VCaP (cell line): ENCODE data around the gene ABTB2.

Experiments used
- H3K27ac ChIP-seq: fragments of 450-650 bp; 2 replicates; pipeline ENCODE4 v1.5.1; 2017
- TF ChIP-seq, protein P1 (sequence below): fragments of 450-650 bp; conservative IDR thresholded peaks from 2 replicates; pipeline ENCODE4 v1.5.1; 2017; ENCODE audit warnings: mild to moderate bottlenecking, moderate library complexity

The ABTB2 gene

DNA sequence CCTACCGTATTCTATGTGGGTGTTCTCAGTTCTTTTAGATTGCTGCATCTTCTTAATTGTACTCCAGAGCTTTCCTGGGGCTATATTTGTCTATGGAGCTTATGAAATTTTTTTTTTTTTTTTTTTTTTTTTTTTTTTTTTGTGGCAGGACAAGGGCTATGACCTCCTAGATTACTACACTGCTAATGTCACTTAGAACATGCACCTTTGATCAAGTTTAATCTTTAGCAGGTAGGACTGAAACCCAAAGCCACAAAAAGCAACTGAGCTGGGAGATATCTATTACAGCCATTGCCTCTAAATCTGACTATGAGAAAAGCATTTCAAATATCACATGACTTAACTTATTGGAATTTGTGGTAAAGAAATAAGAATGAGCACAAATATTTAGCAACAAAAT, 21.7 kb upstream of the ABTB2 start:
- H3K27ac ChIP-seq: no peak overlapping the region
- TF ChIP-seq, protein P1, sequence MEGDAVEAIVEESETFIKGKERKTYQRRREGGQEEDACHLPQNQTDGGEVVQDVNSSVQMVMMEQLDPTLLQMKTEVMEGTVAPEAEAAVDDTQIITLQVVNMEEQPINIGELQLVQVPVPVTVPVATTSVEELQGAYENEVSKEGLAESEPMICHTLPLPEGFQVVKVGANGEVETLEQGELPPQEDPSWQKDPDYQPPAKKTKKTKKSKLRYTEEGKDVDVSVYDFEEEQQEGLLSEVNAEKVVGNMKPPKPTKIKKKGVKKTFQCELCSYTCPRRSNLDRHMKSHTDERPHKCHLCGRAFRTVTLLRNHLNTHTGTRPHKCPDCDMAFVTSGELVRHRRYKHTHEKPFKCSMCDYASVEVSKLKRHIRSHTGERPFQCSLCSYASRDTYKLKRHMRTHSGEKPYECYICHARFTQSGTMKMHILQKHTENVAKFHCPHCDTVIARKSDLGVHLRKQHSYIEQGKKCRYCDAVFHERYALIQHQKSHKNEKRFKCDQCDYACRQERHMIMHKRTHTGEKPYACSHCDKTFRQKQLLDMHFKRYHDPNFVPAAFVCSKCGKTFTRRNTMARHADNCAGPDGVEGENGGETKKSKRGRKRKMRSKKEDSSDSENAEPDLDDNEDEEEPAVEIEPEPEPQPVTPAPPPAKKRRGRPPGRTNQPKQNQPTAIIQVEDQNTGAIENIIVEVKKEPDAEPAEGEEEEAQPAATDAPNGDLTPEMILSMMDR: no peak

- no peak overlapping the region for H3K27ac ChIP-seq
- TF ChIP-seq, protein P1: no peak
Observed at GRCh38 chr11:34379079-34379478, 21.3 kb upstream of the ABTB2 start.

DNA sequence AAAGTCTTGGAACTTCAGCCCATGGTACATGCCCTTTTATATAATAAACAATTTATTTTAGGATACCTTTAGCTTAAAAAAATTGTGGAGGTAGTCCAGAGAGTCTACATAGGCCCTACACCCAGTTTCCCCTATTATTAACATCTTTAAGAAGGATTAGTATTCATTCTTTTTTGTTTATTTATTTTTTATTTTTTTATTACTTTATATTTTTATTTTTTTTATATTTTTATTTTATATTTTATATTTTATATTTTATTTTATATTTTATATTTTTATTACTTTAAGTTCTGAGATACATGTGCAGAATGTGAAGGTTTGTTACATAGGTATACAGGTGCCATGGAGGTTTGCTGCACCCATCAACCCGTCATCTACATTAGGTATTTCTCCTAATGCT, 15.9 kb upstream of the ABTB2 start:
- H3K27ac ChIP-seq: no peak overlapping the region
- TF ChIP-seq, protein P1: no peak

DNA sequence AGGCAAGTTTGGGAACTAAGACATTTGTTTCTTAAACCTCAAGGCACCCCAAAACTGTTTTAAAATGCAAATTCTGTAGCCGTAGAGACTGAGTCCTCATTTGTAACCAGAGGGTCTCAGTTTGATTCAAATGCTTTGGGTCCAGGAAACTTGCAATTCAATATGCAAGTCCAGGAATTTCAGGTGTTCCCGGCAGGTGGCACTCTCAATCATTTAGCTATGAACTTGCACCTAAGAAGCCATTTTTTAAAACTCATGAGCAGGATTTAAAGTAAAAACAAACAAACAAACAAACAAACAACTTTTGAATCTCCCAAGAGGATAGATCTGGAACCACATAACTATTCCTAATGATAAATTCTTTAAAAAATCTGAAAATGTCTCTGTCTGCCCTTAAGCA, 8.7 kb upstream of the ABTB2 start:
- TF ChIP-seq, protein P1: peak; percentile 74
- no peak overlapping the region for H3K27ac ChIP-seq

GRCh38 chr11:34364102-34364501, 6.3 kb upstream of the ABTB2 start:
- peak overlapping the region; percentile 16; the same call in 1 of the 2 replicates for H3K27ac ChIP-seq
- TF ChIP-seq, protein P1: no peak

DNA sequence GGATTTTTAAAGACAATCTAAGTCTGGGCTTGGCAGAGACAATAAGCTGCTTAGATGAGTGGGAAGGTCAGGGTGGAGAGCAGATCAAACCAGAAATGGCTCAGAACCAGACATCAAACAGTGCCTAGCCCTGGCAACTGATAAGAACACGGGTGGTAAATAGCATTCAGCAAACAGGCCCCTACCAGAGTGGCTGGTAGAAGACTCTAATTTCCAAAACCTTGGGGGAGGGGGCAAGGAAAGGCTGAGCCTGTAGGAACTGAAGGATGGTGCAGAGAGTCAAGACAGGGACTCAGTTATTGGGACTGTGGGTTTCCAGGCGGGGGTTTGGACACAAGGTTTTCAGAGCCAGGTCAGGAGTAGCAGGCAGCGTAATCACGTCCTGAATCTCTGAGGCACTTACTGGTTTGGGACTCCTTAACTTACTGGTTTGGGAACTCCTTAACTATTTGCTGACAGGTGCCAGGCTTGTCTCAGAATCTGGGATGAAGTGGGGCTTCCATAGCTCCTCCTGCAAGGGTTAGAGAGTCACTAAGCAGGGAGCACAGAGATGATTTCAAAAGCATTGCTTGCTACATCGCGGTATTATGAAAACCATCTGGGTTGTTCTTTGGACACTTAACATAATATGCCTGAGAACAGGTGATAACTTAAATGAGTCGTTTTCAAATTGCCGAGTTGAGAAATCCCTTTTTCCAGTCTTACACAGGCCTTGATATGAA, 5.7 kb upstream of the ABTB2 start:
- TF ChIP-seq, protein P1: no peak
- H3K27ac ChIP-seq: peak overlapping the region; percentile 16; the same call in 1 of the 2 replicates

DNA sequence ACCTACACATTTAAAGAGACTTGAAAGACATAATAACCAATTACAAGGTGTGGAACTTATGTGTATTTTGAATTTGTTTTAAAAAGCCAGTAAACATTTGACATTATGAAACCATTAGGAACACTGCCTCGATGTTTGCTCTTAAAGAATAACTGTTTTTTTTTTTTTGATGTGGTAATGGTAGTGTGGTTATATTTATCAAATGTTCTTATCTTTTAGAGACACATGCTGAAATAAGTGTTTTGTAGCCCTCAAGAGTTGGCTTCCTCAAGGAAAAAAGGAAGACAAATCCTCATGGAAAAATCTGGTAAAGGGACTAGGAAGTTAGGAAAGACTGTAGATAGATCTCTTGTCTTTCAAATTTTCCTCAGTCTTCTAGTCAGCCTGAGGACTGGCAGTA, 2.2 kb upstream of the ABTB2 start:
- TF ChIP-seq, protein P1: no peak
- H3K27ac ChIP-seq: no peak overlapping the region
